ENCODE results near the gene BRD9. TPM values are rescaled to one million over a fixed set of nuclear protein-coding genes. Genes with fewer than 3 reads are reported as not detected.
A peak's percentile ranks its signal among the peaks of the same experiment; 100 is the strongest.
"Not testable (repeated sequence)": the region's sequence is repeated elsewhere in the genome, so short reads cannot be mapped to it uniquely, and the experiment has no call there.

Gene BRD9
- total RNA-seq, 2 donors from 2014 or later = 27.6 to 42.9 TPM

DNA sequence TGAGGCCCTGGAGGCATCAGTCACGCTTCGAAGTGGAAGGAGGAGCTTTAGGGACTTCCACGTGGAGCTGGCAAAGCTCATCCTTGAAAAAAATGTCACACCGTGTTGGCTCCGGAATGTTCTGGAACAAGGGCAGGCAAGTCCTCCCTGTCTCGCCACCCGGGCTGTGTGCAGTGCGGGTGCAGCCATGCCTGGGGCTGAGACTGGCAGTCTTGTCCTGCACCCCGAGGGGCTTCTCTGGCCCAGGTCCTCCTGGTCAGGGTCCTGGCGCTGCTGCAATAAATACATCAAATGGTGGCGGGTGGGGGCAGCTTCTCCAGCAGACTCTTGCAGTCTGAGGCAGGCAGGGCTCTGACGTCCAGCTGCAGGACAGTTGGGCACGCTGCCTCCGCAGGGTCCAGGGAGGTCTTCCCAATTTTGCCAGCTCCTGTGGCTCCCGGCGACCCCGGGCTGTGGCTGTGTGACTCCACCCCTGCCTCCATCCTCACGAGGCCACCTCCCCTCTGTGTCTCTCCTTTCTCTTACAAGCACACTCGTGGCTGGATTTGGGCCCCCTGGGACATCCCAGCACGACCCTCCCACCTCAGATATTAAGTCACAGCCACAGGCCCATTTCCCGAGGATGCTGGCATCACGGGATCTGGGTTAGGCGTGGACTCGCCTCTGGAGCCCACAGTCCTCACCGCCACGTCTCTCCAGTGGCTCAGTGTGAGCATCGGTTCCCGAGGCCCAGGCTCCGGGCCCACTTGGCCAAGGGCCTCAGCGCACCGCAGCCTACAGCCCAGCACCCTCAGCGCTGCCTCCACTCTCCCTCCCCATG is 50.0 kb downstream of the BRD9 start:
- DNase-seq = peak in 1 of 2 donors; percentile 26
- intact Hi-C loops (cut with DNase I, micrococcal nuclease) = loop anchor here in 1 of 2 donors (5.0 kb wide), 1 partner anchor 95 kb away; no protein-coding TSS in a partner anchor
- ATAC-seq = not testable (repeated sequence)

DNA sequence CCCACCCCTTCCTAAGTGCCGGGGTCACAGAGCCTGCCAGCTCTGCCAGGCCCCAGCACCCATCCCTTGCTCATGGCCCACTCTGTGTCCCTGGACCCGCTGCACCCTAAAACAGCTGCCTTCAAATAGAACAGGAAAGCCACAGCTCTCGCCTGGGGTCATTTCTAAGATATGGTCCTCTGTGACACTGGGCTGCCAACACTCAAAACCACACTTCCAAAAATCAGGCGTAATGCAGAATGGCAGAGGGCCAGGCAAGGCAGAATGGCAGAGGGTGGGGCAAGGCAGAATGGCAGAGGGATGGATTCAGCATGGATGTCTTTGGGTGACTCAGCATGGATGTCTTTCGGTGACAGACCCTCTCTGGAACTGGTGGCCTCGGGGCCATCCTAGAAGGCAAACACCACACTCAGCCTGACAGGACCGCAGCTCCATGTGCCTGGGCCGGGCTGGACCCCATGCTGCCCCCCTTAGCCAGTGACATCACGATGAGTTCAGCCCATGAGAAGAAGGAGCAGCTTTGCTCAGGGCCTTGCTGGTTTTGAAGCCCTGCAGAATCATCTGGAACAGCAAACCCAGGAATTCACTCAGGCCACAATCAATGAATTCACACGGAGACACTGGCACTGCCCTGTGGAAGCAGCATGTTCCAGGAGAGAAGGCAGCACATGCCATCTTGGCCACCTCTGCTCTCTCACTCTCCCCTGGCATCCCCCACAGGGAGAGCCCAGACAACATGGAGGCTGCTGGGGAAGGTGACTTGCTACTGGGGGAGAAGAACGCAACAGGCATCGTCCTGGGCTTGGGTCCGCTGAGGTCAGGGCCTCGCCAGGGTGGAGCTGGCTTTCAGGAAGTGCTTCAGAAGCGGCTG is 50.8 kb downstream of the BRD9 start:
- not testable (repeated sequence) for ATAC-seq
- DNase-seq = peak in 1 of 2 donors; percentile 19
- intact Hi-C loops (cut with DNase I, micrococcal nuclease) = loop anchor here in 1 of 2 donors (5.0 kb wide), 1 partner anchor 94 kb away; no protein-coding TSS in a partner anchor

DNA sequence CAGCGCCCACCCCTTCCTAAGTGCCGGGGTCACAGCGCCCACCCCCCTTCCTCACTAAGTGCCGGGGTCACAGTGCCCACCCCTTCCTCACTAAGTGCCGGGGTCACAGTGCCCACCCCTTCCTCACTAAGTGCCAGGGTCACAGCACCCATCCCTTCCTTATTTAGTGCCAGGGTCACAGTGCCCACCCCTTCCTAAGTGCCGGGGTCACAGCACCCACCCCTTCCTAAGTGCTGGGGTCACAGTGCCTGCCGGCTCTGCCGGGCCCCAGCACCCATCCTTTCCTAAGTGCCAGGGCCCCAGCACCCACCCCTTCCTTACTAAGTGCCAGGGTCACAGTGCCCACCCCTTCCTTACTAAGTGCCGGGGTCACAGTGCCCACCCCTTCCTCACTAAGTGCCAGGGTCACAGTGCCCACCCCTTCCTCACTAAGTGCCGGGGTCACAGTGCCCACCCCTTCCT is 51.6 kb downstream of the BRD9 start:
- intact Hi-C loops (cut with DNase I, micrococcal nuclease) = loop anchor here in 1 of 2 donors (5.0 kb wide), 1 partner anchor 94 kb away; no protein-coding TSS in a partner anchor
- not testable (repeated sequence) for DNase-seq, ATAC-seq

DNA sequence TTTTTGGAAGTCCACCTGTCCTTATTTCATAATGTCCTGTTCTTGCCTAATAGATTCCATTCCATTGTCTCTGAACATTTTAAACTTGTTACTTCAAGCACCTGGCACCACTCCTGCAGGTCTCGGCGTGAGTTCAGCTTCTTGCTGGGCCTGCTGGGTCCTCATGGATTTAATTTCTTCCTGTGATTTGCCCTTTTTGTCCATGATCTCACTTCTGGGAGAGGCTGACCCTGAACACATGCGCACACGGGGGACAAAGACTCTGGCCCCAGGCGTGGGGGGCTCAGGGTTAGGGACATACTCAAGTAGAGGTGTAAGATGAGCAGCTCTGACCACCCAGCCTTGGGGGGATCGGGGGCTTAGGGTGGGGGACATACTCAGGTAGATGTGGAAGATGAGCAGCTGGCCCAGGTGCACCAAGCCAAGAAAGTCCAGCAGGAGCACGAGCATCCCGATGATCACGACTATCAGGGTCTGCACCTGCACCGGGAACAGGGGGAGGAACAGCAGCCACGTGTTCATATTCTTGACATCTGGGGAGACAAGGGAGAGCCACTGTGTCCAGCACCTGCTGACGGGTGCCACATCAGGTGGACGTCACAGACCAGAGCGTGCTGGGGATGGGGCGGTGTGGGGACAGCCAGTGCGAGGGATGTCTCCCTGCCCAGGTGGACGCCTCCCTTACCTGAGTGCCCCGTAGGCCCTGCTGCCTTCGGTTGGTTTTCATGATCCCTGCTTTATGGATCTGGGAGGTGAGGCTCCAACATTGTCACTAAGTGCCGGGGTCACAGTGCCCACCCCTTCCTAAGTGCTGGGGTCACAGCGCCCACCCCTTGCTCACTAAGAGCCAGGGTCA is 52.3 kb downstream of the BRD9 start:
- ATAC-seq, DNase-seq: not testable (repeated sequence)
- intact Hi-C loops (cut with DNase I, micrococcal nuclease) = loop anchor here in 1 of 2 donors (5.0 kb wide), 1 partner anchor 93 kb away; no protein-coding TSS in a partner anchor

DNA sequence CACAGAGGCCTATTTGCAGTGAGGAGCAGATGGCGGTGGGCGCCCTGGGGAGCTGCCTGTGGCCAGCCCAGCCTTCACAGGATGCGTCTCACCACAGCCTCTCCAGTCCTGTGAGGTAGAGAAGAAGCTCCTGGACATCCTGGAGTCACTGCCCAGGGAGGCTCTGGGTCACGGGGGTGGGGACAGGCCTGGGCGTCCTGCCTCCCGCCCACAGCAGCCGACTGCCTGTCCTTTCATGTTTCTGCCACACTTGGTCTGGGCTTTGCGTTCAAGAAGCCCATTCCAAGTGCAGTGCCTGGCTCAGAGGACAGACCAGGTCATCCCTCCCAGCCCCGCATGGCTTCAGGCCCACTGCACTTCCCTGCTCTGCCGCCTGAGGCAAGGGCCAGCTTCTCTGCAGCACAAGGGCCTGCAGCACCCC is 54.2 kb downstream of the BRD9 start:
- intact Hi-C loops (cut with DNase I, micrococcal nuclease); DNase-seq; ATAC-seq: not testable (repeated sequence)

DNA sequence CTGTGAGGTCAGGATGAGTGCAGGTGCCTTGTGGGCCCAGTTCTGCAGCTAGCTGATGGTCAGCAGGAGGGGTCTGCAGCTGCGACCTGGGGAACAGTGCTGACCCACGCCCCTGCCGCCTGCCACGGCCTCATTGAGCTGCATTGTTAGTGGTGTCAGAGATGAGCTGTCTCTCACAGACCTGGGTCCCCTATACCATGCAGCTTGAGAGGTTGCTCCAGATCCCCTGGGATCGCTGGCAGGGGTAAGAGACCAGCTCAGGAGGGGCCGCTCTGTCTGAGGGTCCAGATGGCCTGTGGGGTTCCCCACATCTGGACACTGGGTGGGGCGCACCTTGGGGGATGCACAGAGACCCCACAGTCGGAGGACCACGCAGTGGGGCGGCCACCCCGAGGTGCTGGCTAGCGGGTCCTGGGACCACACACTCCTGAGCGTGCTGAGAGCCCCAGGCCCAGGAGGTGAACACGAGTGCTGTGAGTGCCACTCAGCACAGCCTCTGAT is 54.9 kb downstream of the BRD9 start:
- DNase-seq; ATAC-seq; intact Hi-C loops (cut with DNase I, micrococcal nuclease): not testable (repeated sequence)

DNA sequence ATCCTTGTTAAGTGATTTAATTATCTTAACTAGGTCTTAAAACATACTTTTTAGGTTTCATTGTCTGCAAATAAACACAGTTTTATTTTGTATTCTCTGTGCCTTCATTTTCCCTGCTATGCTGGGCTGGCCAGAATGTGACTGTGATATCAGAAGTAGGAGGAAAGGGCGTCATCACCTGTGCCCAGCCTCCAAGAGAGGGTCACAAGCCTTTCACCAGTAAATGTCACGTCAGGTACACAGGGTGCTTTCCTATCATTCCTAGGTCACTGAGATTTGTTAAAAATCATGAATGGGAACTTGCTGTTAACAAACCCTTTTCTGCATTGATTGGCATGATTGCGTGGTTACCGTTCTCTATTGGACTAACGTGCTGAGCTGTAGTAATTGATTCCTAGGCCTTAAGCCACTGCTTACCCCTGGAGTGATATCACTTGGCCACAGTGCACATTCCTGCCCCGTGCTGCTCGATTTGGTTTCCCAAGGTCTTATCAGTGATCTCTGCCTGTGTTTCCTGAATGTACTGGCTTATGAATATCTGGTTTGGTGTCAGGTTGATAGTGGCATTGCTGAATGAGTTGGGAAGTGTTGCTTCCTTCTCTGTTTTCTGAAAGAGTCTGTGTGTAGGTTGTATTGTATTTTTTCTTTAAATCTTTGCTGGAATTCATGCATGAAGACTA is 56.5 kb downstream of the BRD9 start:
- ATAC-seq = peak; percentile 28
- intact Hi-C loops (cut with DNase I, micrococcal nuclease); DNase-seq: not testable (repeated sequence)

DNA sequence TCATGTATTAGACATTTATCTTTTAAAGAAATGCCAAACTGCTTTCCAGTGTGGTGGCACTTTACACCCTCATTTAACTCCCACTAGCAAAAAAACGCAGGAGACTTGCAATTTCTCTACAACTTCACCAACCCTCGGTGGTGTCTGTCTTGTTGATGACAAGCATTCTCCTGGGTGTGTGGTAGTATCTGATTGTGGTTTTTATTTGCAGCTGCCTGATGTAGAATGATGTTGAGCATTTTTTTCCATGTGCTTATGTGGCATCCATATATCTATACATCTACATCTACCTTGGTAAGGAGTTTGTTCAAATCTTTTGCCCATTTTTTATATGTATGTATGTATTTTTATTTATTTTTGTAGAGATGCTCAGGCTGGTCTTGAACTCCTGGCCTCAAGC is 58.6 kb downstream of the BRD9 start:
- ATAC-seq; DNase-seq; intact Hi-C loops (cut with DNase I, micrococcal nuclease): not testable (repeated sequence)

DNA sequence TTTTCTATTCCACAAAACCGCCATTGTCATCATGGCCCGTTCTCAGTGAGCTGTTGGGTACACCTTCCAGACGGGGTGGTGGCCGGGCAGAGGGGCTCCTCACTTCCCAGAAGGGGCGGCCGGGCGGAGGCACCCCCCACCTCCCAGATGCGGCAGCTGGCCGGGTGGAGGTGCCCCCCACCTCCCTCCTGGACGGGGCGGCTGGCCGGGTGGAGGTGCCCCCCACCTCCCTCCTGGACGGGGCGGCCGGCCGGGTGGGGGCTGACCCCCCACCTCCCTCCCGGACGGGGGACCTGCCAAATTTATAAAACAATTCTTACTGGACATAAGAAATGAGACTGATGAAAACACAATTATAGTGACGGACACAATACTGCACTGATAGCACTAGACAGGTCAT is 64.4 kb downstream of the BRD9 start:
- ATAC-seq; DNase-seq; intact Hi-C loops (cut with DNase I, micrococcal nuclease): not testable (repeated sequence)

DNA sequence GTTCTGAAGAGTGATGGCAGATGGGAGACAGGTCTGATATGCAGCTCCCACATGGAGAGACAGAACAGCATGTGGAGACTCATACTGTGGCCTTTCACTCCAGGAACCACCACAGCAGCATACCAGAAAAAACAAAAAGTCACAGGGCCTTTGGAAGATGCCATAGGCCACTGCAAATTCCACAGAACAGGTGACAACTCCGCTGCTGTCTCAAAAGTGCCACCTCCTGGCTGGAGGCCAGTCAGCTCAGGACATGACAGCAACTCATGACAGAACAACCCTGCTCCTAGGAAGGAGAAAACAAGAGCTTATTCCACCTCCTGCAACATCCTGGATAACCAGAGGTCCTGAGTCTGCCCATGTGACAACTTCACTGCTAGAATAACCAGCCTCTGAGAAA is 67.1 kb downstream of the BRD9 start:
- DNase-seq = peak in 1 of 2 donors; percentile 55
- peak; percentile 71 for ATAC-seq
- intact Hi-C loops (cut with DNase I, micrococcal nuclease) = not testable (repeated sequence)

DNA sequence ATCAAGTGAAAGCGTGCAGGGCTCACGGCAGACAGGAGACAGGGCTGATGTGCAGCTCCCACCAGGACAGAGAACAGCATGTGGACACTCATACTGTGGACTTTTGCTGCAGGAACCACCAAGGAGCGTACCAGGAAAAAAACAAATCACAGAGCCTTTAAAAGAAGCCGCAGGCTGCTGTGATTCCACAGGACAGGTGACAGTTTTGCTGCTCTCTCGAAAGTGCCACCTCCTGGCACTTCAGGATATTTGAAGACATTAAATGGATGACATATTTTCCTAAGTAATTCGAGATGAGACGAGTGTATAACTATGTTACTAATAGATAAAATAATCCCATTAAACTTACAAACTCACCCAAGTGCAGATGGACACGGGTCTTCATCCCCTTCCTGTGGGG is 71.1 kb downstream of the BRD9 start:
- peak; percentile 52 for ATAC-seq
- no peak for DNase-seq
- intact Hi-C loops (cut with DNase I, micrococcal nuclease) = no loop called here

DNA sequence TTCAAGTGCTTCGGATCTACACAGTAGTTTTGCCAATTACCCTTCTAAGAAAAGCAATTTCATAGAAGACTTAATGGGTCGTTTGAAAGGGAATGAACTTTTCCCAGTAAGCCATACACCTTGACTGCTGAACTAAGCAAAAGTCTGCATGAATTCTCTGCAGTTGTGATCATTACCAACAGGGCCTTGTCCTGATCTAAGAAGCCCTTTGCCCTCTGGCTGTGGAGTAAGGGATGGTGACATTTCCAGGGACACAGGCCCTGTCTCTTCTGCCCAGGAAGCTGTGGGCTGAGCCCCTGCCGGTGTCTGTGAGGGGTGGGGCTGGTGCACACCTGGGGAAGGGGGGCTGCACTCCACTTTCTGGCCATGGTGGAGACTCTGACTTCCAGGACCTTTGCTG is 72.4 kb downstream of the BRD9 start:
- ATAC-seq (no peak), DNase-seq (no peak)
- intact Hi-C loops (cut with DNase I, micrococcal nuclease) = no loop called here

DNA sequence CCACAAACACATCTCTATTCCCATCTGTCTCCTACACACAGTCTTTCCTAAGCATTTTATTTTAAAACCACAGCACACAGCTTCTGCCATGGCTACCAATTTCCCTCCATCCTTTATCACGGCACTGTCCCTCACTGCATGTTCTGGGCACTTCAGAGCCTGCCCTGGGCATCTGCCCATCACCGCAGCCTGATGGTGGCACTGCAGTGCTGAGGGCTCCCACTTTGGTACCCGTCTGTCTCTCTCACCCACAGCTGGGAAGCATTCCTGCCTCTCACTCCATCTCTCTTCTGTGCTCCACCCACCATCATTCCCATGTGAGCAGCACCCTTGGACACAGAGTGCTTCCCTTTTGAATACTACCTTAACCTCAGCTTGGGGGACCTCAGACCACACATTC is 73.5 kb downstream of the BRD9 start:
- ATAC-seq = no peak
- DNase-seq = no peak
- intact Hi-C loops (cut with DNase I, micrococcal nuclease) = no loop called here

DNA sequence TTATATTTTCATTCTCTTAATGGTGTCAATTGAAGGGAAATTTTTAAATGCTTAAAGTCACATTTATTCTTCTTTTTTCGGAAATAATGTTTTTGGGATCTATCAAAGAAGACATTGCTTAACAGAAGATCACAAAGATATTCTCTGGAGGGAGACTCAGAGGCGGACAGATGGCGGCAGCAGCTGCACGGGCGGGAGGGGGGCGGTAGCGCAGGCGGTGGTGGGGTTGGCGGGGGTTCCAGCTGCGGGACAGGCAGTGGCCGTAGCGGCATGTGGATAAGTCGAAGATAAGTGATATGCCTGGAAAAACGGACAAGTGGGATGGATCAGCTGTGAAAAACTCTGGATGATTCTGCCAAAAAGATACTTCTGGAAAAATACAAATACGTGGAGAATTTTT is 76.4 kb downstream of the BRD9 start:
- no peak for DNase-seq
- ATAC-seq = no peak
- intact Hi-C loops (cut with DNase I, micrococcal nuclease) = no loop called here

DNA sequence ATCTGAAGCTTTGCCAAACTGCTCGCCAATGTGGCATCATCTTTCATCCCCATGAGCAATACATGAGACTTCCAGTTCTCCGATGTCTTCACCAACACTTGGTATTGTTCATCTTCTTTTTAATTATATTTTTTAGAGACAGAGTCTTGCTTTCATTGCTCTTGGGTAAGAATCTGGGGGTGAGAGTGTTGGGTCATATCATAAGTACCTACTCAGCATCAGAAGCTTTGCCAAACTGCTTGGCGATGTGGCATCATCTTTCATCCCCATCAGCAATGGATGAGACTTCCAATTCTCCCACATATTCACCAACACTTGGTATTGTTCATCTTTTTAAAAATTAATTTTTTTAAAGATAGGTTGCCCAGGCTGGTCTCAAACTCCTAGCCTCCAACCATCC is 77.2 kb downstream of the BRD9 start:
- no peak for DNase-seq
- intact Hi-C loops (cut with DNase I, micrococcal nuclease) = no loop called here
- ATAC-seq = no peak
